ENCODE data around the gene RBBP4. TPM values are rescaled to one million over a fixed set of nuclear protein-coding genes. Genes with fewer than 3 reads are reported as not detected.

Gene RBBP4
- total RNA-seq, 1 donor from 2014 or later, result 96.0 TPM

Other genes starting within 250 kb of the RBBP4 start
- not detected for gene ZBTB8B, start 186.1 kb upstream of the RBBP4 start, total RNA-seq
- 3.0 TPM for gene ZBTB8A, start 111.8 kb upstream of the RBBP4 start, total RNA-seq
- 30.2 TPM for gene ZBTB8OS, start 658 bp upstream of the RBBP4 start, total RNA-seq
- 18.2 TPM for gene SYNC, start 51.6 kb downstream of the RBBP4 start, total RNA-seq
- 27.8 TPM for gene YARS1, start 166.2 kb downstream of the RBBP4 start, total RNA-seq
- 12.5 TPM for gene S100PBP, start 166.4 kb downstream of the RBBP4 start, total RNA-seq
- 18.7 TPM for gene FNDC5, start 219.7 kb downstream of the RBBP4 start, total RNA-seq
- gene HPCA, start 235.3 kb downstream of the RBBP4 start, total RNA-seq, result not detected

Measured in cardiac septum (tissue), 1 donor.